Hematopoietic multipotent progenitor cell treated with erythropoietin and hydrocortisone succinate and interleukin-3 and kit ligand, for 17 days (in vitro differentiated cells): Measurements from ENCODE around the gene MFSD6.
"Not testable (repeated sequence)": the region's sequence is repeated elsewhere in the genome, so short reads cannot be mapped to it uniquely, and the experiment has no call there.

Experiments
- DNase-seq: peaks from one replicate; pipeline ENCODE4 v3.0.0-alpha.2; 2015; ENCODE audit warnings: low spot score

MFSD6 gene

DNA sequence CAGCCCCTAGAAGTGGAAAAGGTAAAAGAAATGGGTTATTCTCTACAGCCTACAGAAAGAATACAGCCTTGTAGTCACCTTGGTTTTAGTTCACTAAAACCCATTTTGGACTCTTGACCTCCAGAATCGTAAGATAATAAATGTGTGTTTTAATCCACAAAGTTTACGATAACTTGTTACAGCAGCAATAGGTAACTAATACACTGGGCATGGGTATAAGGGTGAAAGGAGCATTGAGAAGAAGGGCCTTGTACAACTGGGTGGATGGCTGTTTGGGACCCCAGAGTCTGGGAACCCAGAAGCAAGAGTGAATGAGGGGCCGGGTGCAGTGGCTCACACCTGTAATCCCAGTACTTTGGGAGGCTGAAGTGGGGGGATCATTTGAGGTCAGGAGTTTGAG is 2.2 kb upstream of the MFSD6 start:
- no peak for DNase-seq

GRCh38 chr2:190406805-190407204 is 1.4 kb upstream of the MFSD6 start:
- no peak for DNase-seq

GRCh38 chr2:190407246-190407661 is 901 bp upstream of the MFSD6 start:
- DNase-seq = no peak

GRCh38 chr2:190408538-190409271 is 550 bp downstream of the MFSD6 start:
- DNase-seq = peak; percentile 49

GRCh38 chr2:190409616-190410015 is 1.5 kb downstream of the MFSD6 start:
- DNase-seq = peak; percentile 12

- DNase-seq = no peak
These were observed 2.0 kb downstream of the MFSD6 start for GRCh38 chr2:190410166-190410565.

GRCh38 chr2:190412966-190413365 is 4.8 kb downstream of the MFSD6 start:
- no peak for DNase-seq

- no peak for DNase-seq
These were observed 5.3 kb downstream of the MFSD6 start for GRCh38 chr2:190413421-190413820.

GRCh38 chr2:190415251-190415650 is 7.1 kb downstream of the MFSD6 start:
- no peak for DNase-seq

- DNase-seq = no peak
These were observed 7.9 kb downstream of the MFSD6 start for GRCh38 chr2:190415794-190416775.

GRCh38 chr2:190417045-190417842 is 9.1 kb downstream of the MFSD6 start:
- DNase-seq = no peak

DNA sequence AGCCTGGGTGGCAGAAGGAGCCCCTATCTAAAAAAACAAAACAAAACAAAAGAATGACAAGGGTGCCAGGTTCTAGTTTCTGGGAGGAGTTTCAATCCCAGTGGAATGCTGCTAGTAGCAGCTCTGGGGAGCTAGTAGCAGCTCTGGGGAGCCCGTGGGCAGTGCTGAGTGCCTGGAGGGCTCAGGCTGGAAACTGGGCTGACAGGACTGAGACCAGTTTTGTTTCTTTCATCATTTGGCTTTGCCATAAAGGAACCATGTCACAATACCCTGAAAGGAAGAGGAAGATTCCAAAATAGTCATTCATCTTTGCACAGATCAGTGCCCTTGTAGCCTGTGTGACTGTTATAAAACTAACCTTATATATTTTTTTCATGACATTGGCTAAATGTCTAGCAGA is 10.6 kb downstream of the MFSD6 start:
- no peak for DNase-seq

- DNase-seq = no peak
These were observed 12.6 kb downstream of the MFSD6 start for GRCh38 chr2:190420801-190421200.

DNA sequence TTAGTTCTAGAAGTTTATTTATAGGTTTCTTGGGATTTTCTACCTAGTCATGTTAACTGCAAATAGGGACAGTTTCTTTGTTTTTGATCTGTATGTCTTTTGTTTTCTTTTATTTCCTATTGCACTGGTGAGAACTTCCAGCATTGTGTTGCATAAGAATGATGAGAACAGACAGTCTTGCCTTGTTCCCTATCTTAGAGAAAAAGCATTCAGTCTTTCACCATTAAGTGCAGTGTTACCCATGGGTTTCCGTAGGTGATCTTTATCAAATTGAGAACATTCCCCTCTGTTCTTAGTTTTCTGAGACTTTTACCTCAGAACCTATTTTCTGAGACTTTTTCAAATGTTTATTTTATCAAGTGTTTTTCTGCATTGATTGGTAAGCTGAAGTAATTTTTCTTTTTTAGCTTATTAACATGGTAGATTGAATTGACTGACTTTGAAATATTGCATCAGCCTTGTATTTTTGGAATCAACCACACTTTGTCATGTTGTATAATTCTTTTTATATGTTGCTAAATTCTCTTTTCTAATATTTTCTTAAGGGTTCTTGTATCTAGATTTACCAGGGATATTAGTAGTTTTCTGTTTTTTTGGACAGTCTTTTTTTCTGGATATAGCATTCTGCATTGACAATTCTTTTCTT is 17.2 kb downstream of the MFSD6 start:
- DNase-seq = no peak

DNA sequence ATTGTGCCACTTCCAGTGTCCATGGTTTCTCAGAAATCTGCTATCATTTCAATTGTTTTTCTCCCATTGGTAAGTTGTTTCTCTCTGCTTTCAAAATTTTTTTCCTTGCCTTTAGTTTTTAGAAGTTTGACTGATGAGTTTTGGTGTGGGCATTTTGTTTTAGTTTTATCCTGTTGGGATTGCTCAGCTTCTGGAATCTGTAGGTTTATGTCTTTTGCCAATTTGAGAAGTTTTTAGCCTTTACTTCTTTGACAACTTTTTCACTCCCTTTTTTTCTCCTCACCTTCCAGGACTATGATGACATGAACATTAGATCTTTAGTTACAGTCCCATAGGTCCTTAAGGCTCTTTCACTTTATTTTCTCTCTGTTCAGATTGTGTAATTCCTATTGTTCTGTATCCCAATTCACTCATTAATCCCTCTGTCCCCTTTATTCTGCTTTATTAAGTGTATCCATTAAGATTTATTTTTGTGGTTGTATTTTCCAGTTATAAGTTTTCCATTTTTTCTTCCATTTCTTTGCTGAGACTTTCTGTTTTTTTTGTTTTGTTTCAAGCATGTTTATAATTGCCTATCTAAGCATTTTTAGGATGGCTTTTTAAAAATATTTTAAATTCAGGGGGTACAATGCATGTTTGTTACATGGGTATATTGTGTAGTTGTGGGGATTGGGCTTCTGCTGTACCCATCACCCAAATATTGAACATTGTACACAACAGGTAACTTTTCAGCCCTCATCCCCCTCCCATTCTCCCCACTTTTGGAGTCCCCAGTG is 17.9 kb downstream of the MFSD6 start:
- no peak for DNase-seq

GRCh38 chr2:190430866-190431265 is 22.7 kb downstream of the MFSD6 start:
- DNase-seq = not testable (repeated sequence)

- no peak for DNase-seq
These were observed 23.8 kb downstream of the MFSD6 start for GRCh38 chr2:190431907-190432306.

DNA sequence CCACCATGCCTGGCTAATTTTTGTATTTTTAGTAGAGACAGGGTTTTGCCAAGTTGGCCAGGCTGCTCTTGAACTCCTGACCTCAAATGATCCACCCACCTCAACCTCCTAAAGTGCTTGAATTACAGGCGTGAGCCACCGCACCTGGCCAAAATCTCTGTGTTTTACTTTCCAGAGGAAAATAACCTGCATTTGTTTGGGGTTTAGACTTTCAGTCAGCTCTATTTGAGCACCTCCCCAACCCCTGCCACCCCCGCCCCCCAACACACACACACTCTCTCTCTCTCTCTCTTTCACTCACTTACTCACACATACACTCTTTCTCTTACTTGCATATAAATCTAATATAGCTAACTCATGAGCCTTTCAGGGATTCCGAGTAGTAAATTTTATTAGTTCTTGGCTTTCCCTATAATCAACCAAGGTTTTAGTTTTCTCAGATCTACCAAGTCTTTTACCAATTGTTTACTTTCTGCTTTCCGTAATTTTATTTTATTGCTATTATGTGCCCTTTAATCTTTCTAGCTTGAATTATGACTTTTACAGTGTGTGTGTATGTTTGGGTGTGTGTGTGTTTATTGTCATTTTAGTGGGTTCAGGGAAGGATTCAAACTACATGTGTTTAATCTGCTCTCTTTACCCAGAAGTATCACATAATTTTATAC is 24.5 kb downstream of the MFSD6 start:
- DNase-seq = no peak

GRCh38 chr2:190435031-190435670 is 27.0 kb downstream of the MFSD6 start:
- no peak for DNase-seq

DNA sequence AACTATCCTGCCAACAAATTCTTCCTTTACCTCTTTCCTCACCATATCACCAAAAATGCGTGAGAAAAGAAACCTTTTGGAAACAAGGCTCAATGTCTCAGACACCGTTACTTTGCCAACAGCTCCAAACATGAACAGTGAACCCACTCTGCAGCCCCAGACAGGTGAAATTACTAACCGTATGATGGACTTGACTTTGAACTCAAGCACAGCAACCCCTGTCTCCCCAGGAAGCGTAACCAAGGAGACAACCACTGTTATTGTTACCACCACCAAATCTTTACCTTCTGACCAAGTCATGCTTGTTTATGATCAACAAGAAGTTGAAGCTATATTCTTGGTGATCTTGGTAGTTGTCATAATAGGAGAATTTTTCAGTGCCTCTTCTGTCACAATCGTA is 28.4 kb downstream of the MFSD6 start:
- no peak for DNase-seq
